Amniotic epithelial cell (primary cell): Measurements from ENCODE around the gene GANC.
"Not testable (repeated sequence)": the region's sequence is repeated elsewhere in the genome, so short reads cannot be mapped to it uniquely, and the experiment has no call there.

Experiments
- DNase-seq: peaks from one replicate; pipeline ENCODE4 v3.0.0-alpha.2; 2010; ENCODE audit warnings: low read depth

Gene GANC

GRCh38 chr15:42284551-42284950 lies 11.6 kb downstream of the GANC start:
- DNase-seq: no peak

- peak; percentile 26 for DNase-seq
Observed at GRCh38 chr15:42285034-42285433, 12.0 kb downstream of the GANC start.

GRCh38 chr15:42286445-42287029 lies 13.5 kb downstream of the GANC start:
- DNase-seq: peak; percentile 64

GRCh38 chr15:42287931-42288330 lies 14.9 kb downstream of the GANC start:
- no peak for DNase-seq

- no peak for DNase-seq
Observed at GRCh38 chr15:42289166-42289565, 16.2 kb downstream of the GANC start.

- DNase-seq: not testable (repeated sequence)
Observed at GRCh38 chr15:42301004-42301403, 28.0 kb downstream of the GANC start.

GRCh38 chr15:42306681-42307080 lies 33.7 kb downstream of the GANC start:
- peak; percentile 16 for DNase-seq

- no peak for DNase-seq
Observed at GRCh38 chr15:42313463-42313862, 40.5 kb downstream of the GANC start.

- DNase-seq: no peak
Observed at GRCh38 chr15:42314818-42315217, 41.8 kb downstream of the GANC start.

GRCh38 chr15:42315521-42315920 lies 42.5 kb downstream of the GANC start:
- no peak for DNase-seq

GRCh38 chr15:42316282-42316805 lies 43.3 kb downstream of the GANC start:
- peak; percentile 63 for DNase-seq

GRCh38 chr15:42319206-42319605 lies 46.2 kb downstream of the GANC start:
- DNase-seq: no peak

- peak; percentile 21 for DNase-seq
Observed at GRCh38 chr15:42324308-42324707, 51.3 kb downstream of the GANC start.

- no peak for DNase-seq
Observed at GRCh38 chr15:42329161-42329560, 56.2 kb downstream of the GANC start.

- DNase-seq: no peak
Observed at GRCh38 chr15:42329992-42330391, 57.0 kb downstream of the GANC start.

- DNase-seq: peak; percentile 27
Observed at GRCh38 chr15:42331235-42331634, 58.2 kb downstream of the GANC start.

GRCh38 chr15:42332331-42332730 lies 59.3 kb downstream of the GANC start:
- DNase-seq: peak; percentile 80

GRCh38 chr15:42335074-42335473 lies 62.1 kb downstream of the GANC start:
- no peak for DNase-seq

- DNase-seq: not testable (repeated sequence)
Observed at GRCh38 chr15:42336650-42337049, 63.6 kb downstream of the GANC start.

GRCh38 chr15:42337104-42337503 lies 64.1 kb downstream of the GANC start:
- not testable (repeated sequence) for DNase-seq

- DNase-seq: peak; percentile 66
Observed at GRCh38 chr15:42338500-42338899, 65.5 kb downstream of the GANC start.

GRCh38 chr15:42343596-42344232 lies 70.7 kb downstream of the GANC start:
- DNase-seq: no peak

- peak; percentile 89 for DNase-seq
Observed at GRCh38 chr15:42344763-42345162, 71.8 kb downstream of the GANC start.

GRCh38 chr15:42345504-42345903 lies 72.5 kb downstream of the GANC start:
- DNase-seq: no peak
